ENCODE data around the gene VPS33A. TPM values are rescaled to one million over a fixed set of nuclear protein-coding genes. Genes with fewer than 3 reads are reported as not detected.
A peak's percentile ranks its signal among the peaks of the same experiment; 100 is the strongest.

VPS33A gene
- total and polyA plus RNA-seq, 5 donors from 2014 or later: 27.4 to 51.4 (median 39.7) TPM

DNA sequence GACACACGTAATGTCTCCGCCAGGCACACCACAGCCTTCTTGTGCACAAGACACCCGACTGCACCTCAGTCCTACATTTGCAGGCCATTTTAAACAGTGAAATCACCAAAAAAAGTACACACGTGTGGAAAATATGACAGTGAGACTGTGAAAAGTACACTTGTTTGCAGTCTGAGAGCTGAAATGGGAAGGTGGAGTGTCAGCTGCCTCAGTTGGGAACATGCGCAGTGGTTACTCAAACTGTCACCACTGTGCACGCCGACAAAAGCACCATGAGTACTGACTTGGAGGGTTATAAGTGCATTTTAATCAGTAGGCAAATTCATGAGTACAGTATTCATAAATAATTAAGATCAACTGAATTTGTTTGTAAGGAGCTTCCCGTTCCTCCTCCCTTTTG lies 15.8 kb downstream of the VPS33A start:
- no peak overlapping the region for H3K4me3 ChIP-seq (ENCODE audit: low read depth, low read length)
- Mint-ChIP-seq H3K36me3 (peaks cover 34% of the 10 kb centered on the region), H3K27ac (no peak overlapping the region), H3K9me3 (no peaks in the 10 kb centered on the region), H3K4me3 (peak overlapping the region in 1 of 4 donors; percentile 32), H3K27me3 (no peaks in the 10 kb centered on the region), H3K4me1 (peaks cover 0 to 19% (median 12%) of the 10 kb centered on the region in 4 donors)
- no peaks in the 10 kb centered on the region for H3K27me3 ChIP-seq (ENCODE audit: control insufficient read depth, insufficient read depth, low read length)
- ATAC-seq (ENCODE audit: low read depth in 2 of 2) (no peak), DNase-seq (no peak)
- no peak overlapping the region for H3K27ac ChIP-seq (ENCODE audit: insufficient read depth, low read length, poor library complexity, severe bottlenecking)
- H3K4me1 ChIP-seq (ENCODE audit: control insufficient read depth, insufficient read depth, low read length, poor library complexity, severe bottlenecking): peaks cover 5% of the 10 kb centered on the region
- H3K9me3 ChIP-seq (ENCODE audit: control insufficient read depth in 2 of 2, low read length in 2 of 2): no peaks in the 10 kb centered on the region
- peaks cover 43% of the 10 kb centered on the region for H3K36me3 ChIP-seq (ENCODE audit: control insufficient read depth, insufficient read depth, low read length)

DNA sequence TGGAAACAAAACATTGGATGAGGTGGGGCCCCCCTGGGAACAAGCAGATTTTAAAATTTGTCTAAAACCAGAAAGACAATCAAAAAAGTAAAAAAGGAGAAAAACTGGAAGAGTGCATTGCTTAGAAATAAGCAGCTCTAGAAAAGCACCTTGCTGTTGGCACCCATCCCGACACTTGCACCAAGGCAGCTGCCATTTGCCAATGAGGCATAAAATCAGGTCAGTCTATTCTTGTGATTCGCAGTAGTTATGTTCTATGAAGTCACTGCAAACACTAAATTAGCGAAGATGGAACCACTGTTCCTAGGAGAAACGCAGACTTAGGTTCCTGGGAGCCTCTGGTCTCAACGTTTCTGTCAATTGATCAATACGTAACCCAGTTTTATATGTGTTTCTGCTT lies 16.2 kb downstream of the VPS33A start:
- ATAC-seq (ENCODE audit: low read depth in 2 of 2) (no peak), DNase-seq (no peak)
- H3K4me1 Mint-ChIP-seq: peaks cover 1 to 24% (median 14%) of the 10 kb centered on the region in 4 donors
- H3K4me3 ChIP-seq (ENCODE audit: low read depth, low read length): no peak overlapping the region
- H3K4me3 Mint-ChIP-seq: no peak overlapping the region
- peaks cover 33% of the 10 kb centered on the region for H3K36me3 Mint-ChIP-seq
- peaks cover 41% of the 10 kb centered on the region for H3K36me3 ChIP-seq (ENCODE audit: control insufficient read depth, insufficient read depth, low read length)
- H3K27me3 ChIP-seq (ENCODE audit: control insufficient read depth, insufficient read depth, low read length): no peaks in the 10 kb centered on the region
- H3K9me3 Mint-ChIP-seq: no peaks in the 10 kb centered on the region
- H3K9me3 ChIP-seq (ENCODE audit: control insufficient read depth in 2 of 2, low read length in 2 of 2): no peaks in the 10 kb centered on the region
- H3K27ac ChIP-seq (ENCODE audit: insufficient read depth, low read length, poor library complexity, severe bottlenecking): no peak overlapping the region
- peak overlapping the region in 1 of 3 donors; percentile 78 for H3K27ac Mint-ChIP-seq
- H3K4me1 ChIP-seq (ENCODE audit: control insufficient read depth, insufficient read depth, low read length, poor library complexity, severe bottlenecking): peaks cover 6% of the 10 kb centered on the region
- H3K27me3 Mint-ChIP-seq: no peaks in the 10 kb centered on the region

DNA sequence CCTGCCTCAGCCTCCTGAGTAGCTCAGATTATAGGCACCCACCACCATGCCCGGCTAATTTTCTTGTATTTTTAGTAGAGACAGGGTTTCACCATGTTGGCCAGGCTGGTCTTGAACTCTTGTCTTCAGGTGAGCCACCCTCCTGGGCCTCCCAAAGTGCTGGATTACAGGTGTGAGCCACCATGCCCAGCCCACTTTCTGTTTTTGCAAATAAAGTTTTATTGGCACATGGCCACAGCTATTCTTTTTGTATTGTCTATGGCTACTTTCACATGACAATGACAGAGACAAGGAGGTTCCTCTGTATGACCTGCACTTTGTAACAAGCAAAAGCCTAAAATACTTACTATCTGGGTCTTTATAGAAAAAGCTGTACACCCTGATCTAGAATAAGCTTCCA lies 20.7 kb downstream of the VPS33A start:
- Mint-ChIP-seq H3K9me3 (no peaks in the 10 kb centered on the region), H3K4me3 (peak overlapping the region; percentile 85 to 94 (median 92)), H3K36me3 (peaks cover 31% of the 10 kb centered on the region), H3K27me3 (no peaks in the 10 kb centered on the region), H3K4me1 (peaks cover 8 to 47% (median 29%) of the 10 kb centered on the region in 4 donors), H3K27ac (peak overlapping the region; percentile 32 to 96 (median 72))
- H3K9me3 ChIP-seq (ENCODE audit: control insufficient read depth in 2 of 2, low read length in 2 of 2): no peaks in the 10 kb centered on the region
- no peaks in the 10 kb centered on the region for H3K27me3 ChIP-seq (ENCODE audit: control insufficient read depth, insufficient read depth, low read length)
- H3K4me3 ChIP-seq (ENCODE audit: low read depth, low read length): peak overlapping the region; percentile 54
- H3K27ac ChIP-seq (ENCODE audit: insufficient read depth, low read length, poor library complexity, severe bottlenecking): peak overlapping the region; percentile 83
- H3K4me1 ChIP-seq (ENCODE audit: control insufficient read depth, insufficient read depth, low read length, poor library complexity, severe bottlenecking): peaks cover 34% of the 10 kb centered on the region
- DNase-seq: no peak
- H3K36me3 ChIP-seq (ENCODE audit: control insufficient read depth, insufficient read depth, low read length): peaks cover 31% of the 10 kb centered on the region
- ATAC-seq (ENCODE audit: low read depth in 2 of 2): no peak

DNA sequence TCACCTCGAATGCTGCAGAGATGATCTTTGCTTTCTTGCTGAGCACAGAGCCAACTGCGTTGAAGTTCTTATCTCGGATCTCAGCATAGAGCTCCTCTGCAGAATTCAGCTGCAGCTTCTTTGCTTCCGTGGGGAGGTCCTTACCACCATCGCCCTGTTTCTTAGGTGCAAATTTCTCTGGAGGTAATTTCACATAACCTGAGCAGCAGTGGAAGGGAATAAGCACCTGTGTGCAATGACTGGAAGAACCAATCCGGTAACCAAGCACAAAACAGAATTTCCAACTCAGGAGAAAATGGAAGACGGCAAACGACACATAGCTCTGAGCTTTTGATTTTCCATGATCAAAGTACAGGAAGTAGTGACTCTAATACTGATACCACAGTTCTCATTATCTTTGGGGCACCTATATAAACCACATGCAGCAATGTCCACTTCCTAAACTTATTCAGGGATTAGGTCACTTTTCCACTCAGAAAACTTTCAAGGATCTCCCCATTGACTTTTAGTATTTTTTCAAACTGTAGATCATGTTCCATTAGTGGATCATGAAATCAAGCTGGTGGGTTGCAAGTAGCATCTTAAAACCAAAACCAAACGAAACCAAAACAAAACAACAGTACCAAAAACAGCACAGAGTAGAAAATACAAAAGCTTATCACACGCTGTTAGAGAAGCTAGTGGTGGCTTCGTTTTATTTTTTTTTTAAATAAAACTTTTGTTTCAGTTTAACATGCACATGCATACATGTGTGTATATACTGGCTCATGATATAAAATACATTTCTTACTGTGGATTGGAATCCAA lies 21.5 kb downstream of the VPS33A start:
- H3K27ac ChIP-seq (ENCODE audit: insufficient read depth, low read length, poor library complexity, severe bottlenecking): peak overlapping the region; percentile 83
- H3K4me3 ChIP-seq (ENCODE audit: low read depth, low read length): peak overlapping the region; percentile 92
- H3K4me1 Mint-ChIP-seq: peaks cover 8 to 49% (median 33%) of the 10 kb centered on the region in 4 donors
- H3K9me3 Mint-ChIP-seq: no peaks in the 10 kb centered on the region
- DNase-seq (peak in 2 of 3 donors; percentile 48 to 69), ATAC-seq (ENCODE audit: low read depth in 2 of 2) (peak; percentile 72 to 75)
- H3K27ac Mint-ChIP-seq: peak overlapping the region; percentile 54 to 96 (median 95)
- H3K4me3 Mint-ChIP-seq: peak overlapping the region; percentile 85 to 94 (median 92)
- H3K9me3 ChIP-seq (ENCODE audit: control insufficient read depth in 2 of 2, low read length in 2 of 2): no peaks in the 10 kb centered on the region
- H3K36me3 Mint-ChIP-seq: peaks cover 32% of the 10 kb centered on the region
- H3K36me3 ChIP-seq (ENCODE audit: control insufficient read depth, insufficient read depth, low read length): peaks cover 31% of the 10 kb centered on the region
- H3K4me1 ChIP-seq (ENCODE audit: control insufficient read depth, insufficient read depth, low read length, poor library complexity, severe bottlenecking): peaks cover 34% of the 10 kb centered on the region
- no peaks in the 10 kb centered on the region for H3K27me3 Mint-ChIP-seq
- H3K27me3 ChIP-seq (ENCODE audit: control insufficient read depth, insufficient read depth, low read length): no peaks in the 10 kb centered on the region

DNA sequence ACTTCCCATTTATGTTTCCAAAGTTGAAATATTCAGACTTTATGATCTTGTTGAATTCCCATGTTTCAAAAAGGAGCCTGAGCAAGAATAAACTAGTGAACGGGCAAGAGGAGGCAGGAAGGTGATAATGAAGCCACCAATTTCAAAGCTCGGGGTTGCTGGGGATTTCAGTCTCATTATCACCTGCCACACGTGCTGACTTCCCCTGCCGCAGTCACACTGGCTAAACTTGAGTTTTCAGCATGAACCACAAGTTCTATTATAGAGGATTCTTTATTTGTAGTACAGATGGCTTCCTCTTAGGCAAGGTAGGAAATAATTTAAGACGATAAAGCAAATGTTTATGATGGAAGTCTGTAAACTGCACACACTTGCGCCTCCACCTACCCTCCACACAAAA lies 22.3 kb downstream of the VPS33A start:
- Histone ChIP-seq H3K27ac (ENCODE audit: insufficient read depth, low read length, poor library complexity, severe bottlenecking) (peak overlapping the region; percentile 83), H3K9me3 (ENCODE audit: control insufficient read depth in 2 of 2, low read length in 2 of 2) (no peaks in the 10 kb centered on the region), H3K27me3 (ENCODE audit: control insufficient read depth, insufficient read depth, low read length) (no peaks in the 10 kb centered on the region), H3K4me3 (ENCODE audit: low read depth, low read length) (peak overlapping the region; percentile 92), H3K36me3 (ENCODE audit: control insufficient read depth, insufficient read depth, low read length) (peaks cover 33% of the 10 kb centered on the region), H3K4me1 (ENCODE audit: control insufficient read depth, insufficient read depth, low read length, poor library complexity, severe bottlenecking) (peaks cover 34% of the 10 kb centered on the region)
- H3K27ac Mint-ChIP-seq: peak overlapping the region; percentile 54 to 96 (median 95)
- peak overlapping the region; percentile 85 to 94 (median 92) for H3K4me3 Mint-ChIP-seq
- H3K4me1 Mint-ChIP-seq: peaks cover 8 to 49% (median 31%) of the 10 kb centered on the region in 4 donors
- DNase-seq: peak in 2 of 3 donors; percentile 22 to 27
- no peaks in the 10 kb centered on the region for H3K27me3 Mint-ChIP-seq
- ATAC-seq (ENCODE audit: low read depth in 2 of 2): no peak
- no peaks in the 10 kb centered on the region for H3K9me3 Mint-ChIP-seq
- H3K36me3 Mint-ChIP-seq: peaks cover 29% of the 10 kb centered on the region

DNA sequence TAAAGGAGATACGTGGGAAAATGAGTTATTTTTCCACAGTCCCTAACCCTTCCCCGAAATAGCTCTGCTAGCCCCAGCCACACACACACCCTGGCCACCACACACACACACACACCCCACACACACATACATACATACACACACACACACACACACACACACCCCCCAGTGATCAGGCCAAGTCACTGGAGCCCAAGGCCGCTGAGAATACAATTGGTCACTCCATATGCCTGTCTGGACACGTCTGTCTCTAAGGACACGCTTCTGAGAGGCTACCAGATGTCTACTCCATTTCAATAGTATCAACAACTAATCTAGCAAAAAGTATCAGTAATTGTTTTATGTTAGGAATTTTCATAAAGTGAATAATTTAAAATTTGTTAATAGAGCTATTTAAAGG lies 27.4 kb downstream of the VPS33A start:
- peaks cover 17% of the 10 kb centered on the region for H3K4me1 ChIP-seq (ENCODE audit: control insufficient read depth, insufficient read depth, low read length, poor library complexity, severe bottlenecking)
- Mint-ChIP-seq H3K27me3 (no peaks in the 10 kb centered on the region), H3K36me3 (peaks cover 42% of the 10 kb centered on the region), H3K4me3 (no peak overlapping the region), H3K27ac (peak overlapping the region in 1 of 3 donors; percentile 53), H3K9me3 (no peaks in the 10 kb centered on the region), H3K4me1 (peaks cover 0 to 24% (median 10%) of the 10 kb centered on the region in 4 donors)
- ATAC-seq (ENCODE audit: low read depth in 2 of 2) (no peak), DNase-seq (no peak)
- no peaks in the 10 kb centered on the region for H3K9me3 ChIP-seq (ENCODE audit: control insufficient read depth in 2 of 2, low read length in 2 of 2)
- H3K27ac ChIP-seq (ENCODE audit: insufficient read depth, low read length, poor library complexity, severe bottlenecking): no peak overlapping the region
- no peak overlapping the region for H3K4me3 ChIP-seq (ENCODE audit: low read depth, low read length)
- H3K27me3 ChIP-seq (ENCODE audit: control insufficient read depth, insufficient read depth, low read length): no peaks in the 10 kb centered on the region
- peaks cover 64% of the 10 kb centered on the region for H3K36me3 ChIP-seq (ENCODE audit: control insufficient read depth, insufficient read depth, low read length)

DNA sequence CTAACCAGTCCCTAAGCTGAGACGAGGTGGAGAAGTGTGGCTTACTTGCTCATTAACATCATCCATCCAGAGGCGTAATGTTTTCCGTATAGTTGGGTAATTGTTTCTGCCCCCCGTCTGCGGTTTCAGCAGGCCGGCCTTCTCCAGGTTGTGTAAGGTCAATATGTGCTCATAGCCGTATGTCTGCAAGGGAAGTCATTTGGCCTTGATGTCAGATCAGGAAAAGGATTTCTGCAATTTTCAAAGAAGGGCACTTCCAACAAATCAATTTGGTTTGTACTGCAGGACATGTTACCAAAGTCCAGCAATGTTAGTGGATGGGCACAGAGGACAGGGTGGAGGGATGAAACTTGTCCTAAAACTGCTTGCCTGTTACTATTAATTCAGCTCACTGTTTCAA lies 30.6 kb downstream of the VPS33A start:
- Mint-ChIP-seq H3K4me1 (peaks cover 2 to 9% (median 4%) of the 10 kb centered on the region in 4 donors), H3K36me3 (peaks cover 55% of the 10 kb centered on the region), H3K27ac (peak overlapping the region in 1 of 3 donors; percentile 14), H3K4me3 (peak overlapping the region in 1 of 4 donors; percentile 32), H3K27me3 (no peaks in the 10 kb centered on the region), H3K9me3 (no peaks in the 10 kb centered on the region)
- ATAC-seq (ENCODE audit: low read depth in 2 of 2) (no peak), DNase-seq (no peak)
- H3K27ac ChIP-seq (ENCODE audit: insufficient read depth, low read length, poor library complexity, severe bottlenecking): no peak overlapping the region
- peaks cover 87% of the 10 kb centered on the region for H3K36me3 ChIP-seq (ENCODE audit: control insufficient read depth, insufficient read depth, low read length)
- no peaks in the 10 kb centered on the region for H3K27me3 ChIP-seq (ENCODE audit: control insufficient read depth, insufficient read depth, low read length)
- H3K9me3 ChIP-seq (ENCODE audit: control insufficient read depth in 2 of 2, low read length in 2 of 2): no peaks in the 10 kb centered on the region
- no peaks in the 10 kb centered on the region for H3K4me1 ChIP-seq (ENCODE audit: control insufficient read depth, insufficient read depth, low read length, poor library complexity, severe bottlenecking)
- H3K4me3 ChIP-seq (ENCODE audit: low read depth, low read length): no peak overlapping the region

Data from CD4-positive, CD25-positive, alpha-beta regulatory T cell (primary cell).